HepG2 (cell line): Measurements from ENCODE around the gene CSNK2A1. TPM values are rescaled to one million over a fixed set of nuclear protein-coding genes. Genes with fewer than 3 reads are reported as not detected.
A peak's percentile ranks its signal among the peaks of the same experiment; 100 is the strongest.

Experiments used
- ATAC-seq: fragments of 200-7000 bp; cut with Tn5 transposase; 3 replicates; pipeline ENCODE4 v1.9.1; 2020; ENCODE audit warnings: mild to moderate bottlenecking, moderate library complexity
- BruUV-seq: library from RNA; stranded (reverse); fragments of 400-500 nt; replicated peaks from 2 replicates; lab custom pipeline; 2021; lab: Mats Ljungman, UMichigan
- CTCF ChIA-PET: fragments of 300-600 bp; formaldehyde crosslinking; extraction: SDS; loops from one replicate; lab custom pipeline; 2021; ENCODE audit warnings: low total read pairs, inconsistent platforms, low intra/inter-chr PET ratio; lab: Yijun Ruan, JAX
- POLR2A ChIA-PET: fragments of 350-600 bp; sonication (Branson Sonifier 250); formaldehyde crosslinking; loops from one replicate; lab custom pipeline; 2020; ENCODE audit warnings: antibody characterized with exemption, inconsistent platforms; lab: Yijun Ruan, JAX
- DNase-seq: peaks from one replicate; pipeline ENCODE4 v3.0.0-alpha.2; 2015; ENCODE audit warnings: low spot score
- FAIRE-seq: peaks from 3 replicates; lab custom pipeline; 2011; peaks lifted over from hg19 to GRCh38; lab: Jason Lieb, UNC
- H2AFZ ChIP-seq: one replicate; pipeline ENCODE4 v1.6.1; 2011; ENCODE audit warnings: low read length, inconsistent platforms
- H3K27ac ChIP-seq: fragments of 300-600 bp; 3 replicates; pipeline ENCODE4 v1.8.0; 2011; ENCODE audit warnings: mixed run types, mild to moderate bottlenecking, mixed read lengths, low read length, inconsistent platforms; ENCODE audit not compliant: insufficient read depth; ENCODE audit errors: extremely low read length
- H3K27me3 ChIP-seq, 2 experiments: fragments of 200-600 bp in 1 of 2; 2 replicates in 1 of 2; 3 replicates in 1 of 2; pipeline versions ENCODE4 v1.6.0 to v1.8.0; 2011; ENCODE audit warnings: low read length in 2 of 2, mild to moderate bottlenecking in 2 of 2, moderate library complexity in 2 of 2, inconsistent platforms in 1 of 2; ENCODE audit not compliant: insufficient read depth in 2 of 2, control insufficient read depth in 1 of 2
- H3K36me3 ChIP-seq, 2 experiments: fragments of 200-600 bp in 1 of 2; replicated peaks in 1 of 2; 2 replicates in 1 of 2; 3 replicates in 1 of 2; pipeline versions ENCODE4 v1.5.1 to v1.8.0; 2011; ENCODE audit warnings: low read length in 2 of 2, inconsistent platforms in 1 of 2; ENCODE audit not compliant: insufficient read depth in 2 of 2, control insufficient read depth in 1 of 2
- H3K4me1 ChIP-seq: 2 replicates; pipeline ENCODE4 v1.5.1; 2012; ENCODE audit warnings: low read length, inconsistent platforms; ENCODE audit not compliant: insufficient read depth
- H3K4me2 ChIP-seq: 2 replicates; pipeline ENCODE4 v1.6.0; 2011; ENCODE audit warnings: low read depth, low read length, inconsistent platforms
- H3K4me3 ChIP-seq, 3 experiments: fragments of 200-600 bp in 1 of 3; sonication (generic), shearing (Covaris generic) in 1 of 3; replicated peaks in 1 of 3; 2 replicates each; pipeline ENCODE4 v1.5.1; 2011 to 2016; ENCODE audit warnings: low read length in 3 of 3, inconsistent platforms in 2 of 3, low read depth in 2 of 3, mild to moderate bottlenecking in 2 of 3, control low read depth in 1 of 3, mixed read lengths in 1 of 3; ENCODE audit not compliant: insufficient read depth in 1 of 3
- H3K79me2 ChIP-seq: one replicate; pipeline ENCODE4 v1.6.1; 2011; ENCODE audit warnings: low read length, inconsistent platforms; ENCODE audit not compliant: insufficient read depth
- H3K9ac ChIP-seq: 2 replicates; pipeline ENCODE4 v1.6.0; 2011; ENCODE audit warnings: mild to moderate bottlenecking, low read depth, low read length, inconsistent platforms; ENCODE audit not compliant: insufficient read depth
- H3K9me3 ChIP-seq: 2 replicates; pipeline ENCODE4 v1.5.1; 2012; ENCODE audit warnings: mild to moderate bottlenecking, low read length
- H4K20me1 ChIP-seq: 2 replicates; pipeline ENCODE4 v1.6.0; 2011; ENCODE audit warnings: inconsistent platforms, mild to moderate bottlenecking, low read length, moderate library complexity; ENCODE audit not compliant: insufficient read depth
- RBM22 ChIP-seq: fragments of 200-400 bp; formaldehyde crosslinking; optimal IDR thresholded peaks from 2 replicates; pipeline ENCODE3; 2017; ENCODE audit warnings: mild to moderate bottlenecking, low read length, moderate library complexity
- ZNF121 ChIP-seq: sonication (generic); formaldehyde crosslinking; IDR thresholded peaks from 2 replicates; pipeline ENCODE4 v1.5.0; 2020; ENCODE audit warnings: mild to moderate bottlenecking, missing genetic modification reagents
- ZNF225 ChIP-seq: sonication (generic); formaldehyde crosslinking; IDR thresholded peaks from 2 replicates; pipeline ENCODE4 v1.4.0; 2020; ENCODE audit warnings: mild to moderate bottlenecking, missing genetic modification reagents
- ZNF33A ChIP-seq: sonication (generic); formaldehyde crosslinking; IDR thresholded peaks from 2 replicates; pipeline ENCODE4 v1.5.1; 2020; ENCODE audit warnings: missing genetic modification reagents, mild to moderate bottlenecking, moderate library complexity, borderline replicate concordance
- WGBS: methylation state at CpG from one replicate; pipeline ENCODE4 v1.1.6; 2017; ENCODE audit warnings: low lambda C conversion rate; 5-methylcytosine and 5-hydroxymethylcytosine counted together
- in situ Hi-C: cut with HindIII; loops from 2 replicates; pipeline ENCODE4 v1.10.0; 2017; ENCODE audit warnings: low pct_unique_long_range_greater_than_20kb; ENCODE audit not compliant: extremely low pct_ligation_motif_present
- intact Hi-C: fragments of 100-400 bp; cut with micrococcal nuclease; formaldehyde crosslinking; loops from one replicate; pipeline ENCODE4 v1.10.0; 2022; ENCODE audit not compliant: unreplicated experiment
- polyA plus RNA-seq, 8 experiments: library from polyadenylated mRNA; depleted of rRNA in 3 of 8; stranded (reverse) in 7 of 8; unstranded in 1 of 8; fragments of >200 nt; fragmentation: Illumina TruSeq in 4 of 8; extraction: Trizol in 4 of 8; gene quantifications; 2 replicates each; pipeline versions ENCODE4 v1.2.1 to v1.2.3, GENCODE V29; 2011 to 2016; ENCODE audit warnings: low read depth in 4 of 8, missing spikeins in 1 of 8, mixed read lengths in 1 of 8; ENCODE audit not compliant: insufficient read depth in 1 of 8
- total RNA-seq, 5 experiments: library from RNA; depleted of rRNA; stranded (reverse); fragments of >200 nt; fragmentation: Illumina TruSeq; extraction: Trizol; gene quantifications; 2 replicates each; pipeline ENCODE4 v1.2.3, GENCODE V29; 2016; ENCODE audit warnings: low read depth in 1 of 5
- TF ChIP-seq, protein P1 (sequence below): sonication (generic); formaldehyde crosslinking; IDR thresholded peaks from 2 replicates; pipeline ENCODE4 v1.8.1; 2023; ENCODE audit warnings: missing genetic modification reagents, inconsistent platforms, borderline replicate concordance
- TF ChIP-seq, protein P2 (sequence below): sonication (generic); formaldehyde crosslinking; IDR thresholded peaks from 2 replicates; pipeline ENCODE4 v1.5.1; 2020; ENCODE audit warnings: mild to moderate bottlenecking, missing genetic modification reagents, moderate library complexity
- TF ChIP-seq, protein P3 (sequence below): sonication (generic); formaldehyde crosslinking; IDR thresholded peaks from 2 replicates; pipeline ENCODE4 v1.4.0; 2020; ENCODE audit warnings: missing genetic modification reagents

CSNK2A1 gene
- total and polyA plus RNA-seq, 2 of the 13 experiments (the other 11 are each of a cell fraction or from before 2014, with no cell fraction given), result 153 to 231 TPM

DNA sequence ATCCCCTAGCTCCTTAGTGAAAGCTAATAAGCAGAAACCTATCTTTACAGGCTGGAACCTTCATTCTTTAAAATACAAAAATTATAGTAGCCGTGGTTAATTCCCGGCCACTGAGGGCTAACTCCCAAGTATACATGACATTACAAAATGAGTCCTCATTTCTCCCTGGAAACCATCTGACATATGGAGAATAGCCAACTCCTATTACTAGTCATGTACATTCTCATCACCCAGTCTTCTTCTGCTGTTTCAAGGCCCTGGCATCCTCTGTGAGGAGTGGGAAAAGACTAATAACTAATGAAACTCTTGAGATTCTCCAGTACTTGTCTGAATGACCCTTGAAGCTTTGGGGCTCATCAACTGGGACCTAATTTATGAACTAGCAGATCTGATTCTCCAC, 30.2 kb downstream of the CSNK2A1 start:
- Histone ChIP-seq H3K36me3 (peaks cover 4 to 5% of the 10 kb centered on the region in 2 experiments; a peak in 3 of 5 replicates), H3K4me1 (peaks cover 91% of the 10 kb centered on the region), H3K9ac (no peak overlapping the region), H3K4me3 (no peak overlapping the region), H4K20me1 (peaks cover 84% of the 10 kb centered on the region), H3K9me3 (no peaks in the 10 kb centered on the region), H3K27ac (no peak overlapping the region), H3K27me3 (no peaks in the 10 kb centered on the region), H3K79me2 (peaks cover 99% of the 10 kb centered on the region), H2AFZ (no peak overlapping the region), H3K4me2 (no peak overlapping the region)
- in situ Hi-C loops (no loop called here), intact Hi-C loops (loop anchor here (5.0 kb wide), 1 partner anchor 36 kb away; no protein-coding TSS in a partner anchor)
- DNase-seq (no peak), ATAC-seq (no peak), FAIRE-seq (no peak)
- WGBS, result 98% methylated on average over 2 of the region's 2 CpGs
- BruUV-seq, result no TSS peak
- no peak for TF ChIP-seq ZNF33A (CRISPR knock-in tag)
- TF ChIP-seq ZNF121, result no peak
- TF ChIP-seq, protein P1, sequence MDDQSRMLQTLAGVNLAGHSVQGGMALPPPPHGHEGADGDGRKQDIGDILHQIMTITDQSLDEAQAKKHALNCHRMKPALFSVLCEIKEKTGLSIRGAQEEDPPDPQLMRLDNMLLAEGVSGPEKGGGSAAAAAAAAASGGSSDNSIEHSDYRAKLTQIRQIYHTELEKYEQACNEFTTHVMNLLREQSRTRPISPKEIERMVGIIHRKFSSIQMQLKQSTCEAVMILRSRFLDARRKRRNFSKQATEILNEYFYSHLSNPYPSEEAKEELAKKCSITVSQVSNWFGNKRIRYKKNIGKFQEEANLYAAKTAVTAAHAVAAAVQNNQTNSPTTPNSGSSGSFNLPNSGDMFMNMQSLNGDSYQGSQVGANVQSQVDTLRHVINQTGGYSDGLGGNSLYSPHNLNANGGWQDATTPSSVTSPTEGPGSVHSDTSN, result no peak
- TF ChIP-seq, protein P2, sequence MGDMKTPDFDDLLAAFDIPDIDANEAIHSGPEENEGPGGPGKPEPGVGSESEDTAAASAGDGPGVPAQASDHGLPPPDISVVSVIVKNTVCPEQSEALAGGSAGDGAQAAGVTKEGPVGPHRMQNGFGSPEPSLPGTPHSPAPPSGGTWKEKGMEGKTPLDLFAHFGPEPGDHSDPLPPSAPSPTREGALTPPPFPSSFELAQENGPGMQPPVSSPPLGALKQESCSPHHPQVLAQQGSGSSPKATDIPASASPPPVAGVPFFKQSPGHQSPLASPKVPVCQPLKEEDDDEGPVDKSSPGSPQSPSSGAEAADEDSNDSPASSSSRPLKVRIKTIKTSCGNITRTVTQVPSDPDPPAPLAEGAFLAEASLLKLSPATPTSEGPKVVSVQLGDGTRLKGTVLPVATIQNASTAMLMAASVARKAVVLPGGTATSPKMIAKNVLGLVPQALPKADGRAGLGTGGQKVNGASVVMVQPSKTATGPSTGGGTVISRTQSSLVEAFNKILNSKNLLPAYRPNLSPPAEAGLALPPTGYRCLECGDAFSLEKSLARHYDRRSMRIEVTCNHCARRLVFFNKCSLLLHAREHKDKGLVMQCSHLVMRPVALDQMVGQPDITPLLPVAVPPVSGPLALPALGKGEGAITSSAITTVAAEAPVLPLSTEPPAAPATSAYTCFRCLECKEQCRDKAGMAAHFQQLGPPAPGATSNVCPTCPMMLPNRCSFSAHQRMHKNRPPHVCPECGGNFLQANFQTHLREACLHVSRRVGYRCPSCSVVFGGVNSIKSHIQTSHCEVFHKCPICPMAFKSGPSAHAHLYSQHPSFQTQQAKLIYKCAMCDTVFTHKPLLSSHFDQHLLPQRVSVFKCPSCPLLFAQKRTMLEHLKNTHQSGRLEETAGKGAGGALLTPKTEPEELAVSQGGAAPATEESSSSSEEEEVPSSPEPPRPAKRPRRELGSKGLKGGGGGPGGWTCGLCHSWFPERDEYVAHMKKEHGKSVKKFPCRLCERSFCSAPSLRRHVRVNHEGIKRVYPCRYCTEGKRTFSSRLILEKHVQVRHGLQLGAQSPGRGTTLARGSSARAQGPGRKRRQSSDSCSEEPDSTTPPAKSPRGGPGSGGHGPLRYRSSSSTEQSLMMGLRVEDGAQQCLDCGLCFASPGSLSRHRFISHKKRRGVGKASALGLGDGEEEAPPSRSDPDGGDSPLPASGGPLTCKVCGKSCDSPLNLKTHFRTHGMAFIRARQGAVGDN (CRISPR knock-in tag), result no peak
- TF ChIP-seq ZNF225 (CRISPR knock-in tag), result no peak
- peak; percentile 69 for TF ChIP-seq RBM22
- TF ChIP-seq, protein P3, sequence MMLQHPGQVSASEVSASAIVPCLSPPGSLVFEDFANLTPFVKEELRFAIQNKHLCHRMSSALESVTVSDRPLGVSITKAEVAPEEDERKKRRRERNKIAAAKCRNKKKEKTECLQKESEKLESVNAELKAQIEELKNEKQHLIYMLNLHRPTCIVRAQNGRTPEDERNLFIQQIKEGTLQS, result no peak
- ChIA-PET CTCF (no interaction called here), POLR2A (no interaction called here)
